Tibial nerve (tissue), 3 donors: ENCODE data around the gene PRRT4.

Source experiments
- CTCF ChIP-seq, 5 experiments: fragments of 200-600 bp in 3 of 5; fragments of 450-650 bp in 2 of 5; sonication (generic) in 3 of 5; IDR thresholded peaks; one replicate each; pipeline ENCODE4 v1.5.1; 2016 to 2019; ENCODE audit warnings: antibody characterized with exemption in 5 of 5, mild to moderate bottlenecking in 3 of 5, moderate library complexity in 2 of 5
- POLR2A ChIP-seq, 2 donors: fragments of 450-650 bp; IDR thresholded peaks; one replicate each; pipeline ENCODE4 v1.6.1; 2017; ENCODE audit warnings: antibody characterized with exemption in 2 of 2, mild to moderate bottlenecking in 2 of 2, moderate library complexity in 2 of 2

GRCh38 chr7:128347647-128348097, 13.8 kb downstream of the PRRT4 start:
- TF ChIP-seq CTCF (IDR thresholded peaks at IDR 0.05) (peak; percentile 19 to 51 (median 43)), POLR2A (IDR thresholded peaks at IDR 0.05) (no peak)
